Measurements from ENCODE around the gene SERPINE2. TPM values are rescaled to one million over a fixed set of nuclear protein-coding genes. Genes with fewer than 3 reads are reported as not detected.
A peak's percentile ranks its signal among the peaks of the same experiment; 100 is the strongest.

Gene SERPINE2
- total RNA-seq, 6 experiments from 2014 or later, result 1.2 to 5.1 (median 2.1) TPM

DNA sequence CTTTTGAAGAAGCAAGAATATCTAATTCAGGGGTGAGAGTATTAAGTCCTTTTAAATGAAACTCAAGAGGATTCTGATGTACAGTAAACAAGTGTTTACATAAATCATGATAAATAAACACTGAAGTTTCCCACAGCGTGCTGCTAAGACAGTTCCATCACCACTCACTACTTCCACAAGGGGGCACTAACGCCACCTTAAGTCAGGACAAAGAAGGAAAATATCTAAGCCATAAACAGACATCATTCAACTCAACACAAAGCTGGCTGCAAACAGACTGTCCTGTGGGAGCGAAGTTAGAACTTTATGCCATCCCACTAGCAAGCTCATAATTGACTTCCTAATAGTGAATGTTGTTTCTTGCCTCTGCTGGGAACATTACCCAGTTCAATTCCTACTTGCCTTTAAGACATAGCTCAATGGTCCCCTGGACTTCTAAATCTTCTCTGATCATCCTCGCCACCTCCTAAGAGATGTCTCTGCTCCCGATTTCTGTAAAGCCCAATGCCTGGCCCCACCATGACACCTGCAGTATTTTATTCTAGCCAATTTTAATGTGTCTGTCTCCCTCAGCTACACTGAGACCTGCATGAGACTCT, 45.4 kb downstream of the SERPINE2 start:
- Histone ChIP-seq H3K4me3 (no peak overlapping the region), H3K36me3 (no peaks in the 10 kb centered on the region), H3K27me3 (no peaks in the 10 kb centered on the region), H3K27ac (no peak overlapping the region), H3K9me3 (no peaks in the 10 kb centered on the region), H3K4me1 (no peaks in the 10 kb centered on the region)
- DNase-seq, result peak in 2 of 3 donors; percentile 35 to 53
- TF ChIP-seq POLR2A (IDR thresholded peaks at IDR 0.05) (no peak), CTCF (IDR thresholded peaks at IDR 0.05) (peak; percentile 80 to 84 (median 82))
- peak; percentile 81 to 88 (median 84) for ATAC-seq
- intact Hi-C loops (cut with DNase I), result loop anchor here in 1 of 2 donors (5.0 kb wide), 1 partner anchor 289 kb away; no protein-coding TSS in a partner anchor
- WGBS (ENCODE audit: insufficient coverage, low coverage, low lambda C conversion rate, missing lambda C conversion rate), result 27% methylated on average over 5 of the region's 5 CpGs

DNA sequence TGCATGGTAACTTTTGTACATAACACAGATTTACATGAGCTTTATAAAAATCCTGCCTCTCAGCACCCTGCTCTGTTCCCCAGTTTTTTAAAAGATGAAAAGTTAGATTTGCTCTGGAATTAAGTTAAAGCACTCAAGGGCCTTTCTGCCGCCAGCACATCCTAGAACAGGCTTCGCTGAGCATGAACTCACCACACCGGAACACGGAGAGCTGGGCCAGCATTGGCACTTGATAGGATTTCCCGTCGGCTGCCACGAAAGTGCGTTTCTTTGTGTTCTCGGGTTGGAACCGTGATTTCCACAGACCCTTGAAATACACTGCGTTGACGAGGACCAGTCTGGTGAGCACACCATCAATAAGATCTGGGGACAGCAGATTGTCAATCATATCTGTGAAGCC, 47.5 kb downstream of the SERPINE2 start:
- TF ChIP-seq CTCF (IDR thresholded peaks at IDR 0.05) (no peak), POLR2A (IDR thresholded peaks at IDR 0.05) (no peak)
- H3K4me3 ChIP-seq, result no peak overlapping the region
- no peaks in the 10 kb centered on the region for H3K9me3 ChIP-seq
- H3K27ac ChIP-seq, result no peak overlapping the region
- no peaks in the 10 kb centered on the region for H3K36me3 ChIP-seq
- ATAC-seq (no peak), DNase-seq (no peak)
- no peaks in the 10 kb centered on the region for H3K27me3 ChIP-seq
- no peaks in the 10 kb centered on the region for H3K4me1 ChIP-seq
- intact Hi-C loops (cut with DNase I), result loop anchor here in 1 of 2 donors (5.0 kb wide), 1 partner anchor 291 kb away; no protein-coding TSS in a partner anchor
- 80% methylated on average over 12 of the region's 12 CpGs for WGBS (ENCODE audit: insufficient coverage, low coverage, low lambda C conversion rate, missing lambda C conversion rate)

GRCh38 chr2:223989856-223990232, 49.2 kb downstream of the SERPINE2 start:
- no peak for ATAC-seq
- intact Hi-C loops (cut with DNase I), result loop anchor here in 1 of 2 donors (5.0 kb wide), 1 partner anchor 292 kb away; no protein-coding TSS in a partner anchor
- 55% methylated on average over 2 of the region's 3 CpGs for WGBS (ENCODE audit: insufficient coverage, low coverage, low lambda C conversion rate, missing lambda C conversion rate)
- no peaks in the 10 kb centered on the region for H3K36me3 ChIP-seq
- no peak for DNase-seq
- no peak overlapping the region for H3K4me3 ChIP-seq
- no peaks in the 10 kb centered on the region for H3K27me3 ChIP-seq
- H3K4me1 ChIP-seq, result no peaks in the 10 kb centered on the region
- no peaks in the 10 kb centered on the region for H3K9me3 ChIP-seq
- no peak overlapping the region for H3K27ac ChIP-seq
- no peak for TF ChIP-seq CTCF (IDR thresholded peaks at IDR 0.05)
- no peak for TF ChIP-seq POLR2A (IDR thresholded peaks at IDR 0.05)

GRCh38 chr2:223989206-223989855, 49.8 kb downstream of the SERPINE2 start:
- intact Hi-C loops (cut with DNase I), result no loop called here
- WGBS (ENCODE audit: insufficient coverage, low coverage, low lambda C conversion rate, missing lambda C conversion rate), result 62% methylated on average over 9 of the region's 10 CpGs
- Histone ChIP-seq H3K27ac (no peak overlapping the region), H3K27me3 (no peaks in the 10 kb centered on the region), H3K4me1 (no peaks in the 10 kb centered on the region), H3K36me3 (no peaks in the 10 kb centered on the region), H3K4me3 (no peak overlapping the region), H3K9me3 (no peaks in the 10 kb centered on the region)
- ATAC-seq (peak; percentile 41 to 69 (median 46)), DNase-seq (no peak)
- TF ChIP-seq POLR2A (IDR thresholded peaks at IDR 0.05) (no peak), CTCF (IDR thresholded peaks at IDR 0.05) (peak in 2 of 4 donors; percentile 10 to 18)
